ENCODE data around the gene BRAF. TPM values are rescaled to one million over a fixed set of nuclear protein-coding genes. Genes with fewer than 3 reads are reported as not detected.

The BRAF gene
- total RNA-seq, 4 donors from 2014 or later = 35.7 to 60.0 (median 40.7) TPM

- DNase-seq (ENCODE audit: low spot score) (no peak), ATAC-seq (ENCODE audit: low FRiP score) (no peak)
- TF ChIP-seq CTCF (IDR thresholded peaks at IDR 0.05) = no peak
These were observed 57.8 kb downstream of the BRAF start for GRCh38 chr7:140866926-140867325.

GRCh38 chr7:140864732-140865131, 60.0 kb downstream of the BRAF start:
- no peak for TF ChIP-seq CTCF (IDR thresholded peaks at IDR 0.05)
- no peak for DNase-seq (ENCODE audit: low spot score)
- no peak for ATAC-seq (ENCODE audit: low FRiP score)

GRCh38 chr7:140863867-140864266, 60.9 kb downstream of the BRAF start:
- no peak for DNase-seq (ENCODE audit: low spot score)
- ATAC-seq (ENCODE audit: low FRiP score) = no peak
- TF ChIP-seq CTCF (IDR thresholded peaks at IDR 0.05) = no peak

GRCh38 chr7:140863184-140863583, 61.5 kb downstream of the BRAF start:
- no peak for DNase-seq (ENCODE audit: low spot score)
- no peak for ATAC-seq (ENCODE audit: low FRiP score)
- TF ChIP-seq CTCF (IDR thresholded peaks at IDR 0.05) = no peak

- DNase-seq (ENCODE audit: low spot score) (no peak), ATAC-seq (ENCODE audit: low FRiP score) (no peak)
- TF ChIP-seq CTCF (IDR thresholded peaks at IDR 0.05) = no peak
These were observed 67.7 kb downstream of the BRAF start for GRCh38 chr7:140857048-140857447.

GRCh38 chr7:140841166-140841715, 83.5 kb downstream of the BRAF start:
- TF ChIP-seq CTCF (IDR thresholded peaks at IDR 0.05) = no peak
- no peak for DNase-seq (ENCODE audit: low spot score)
- no peak for ATAC-seq (ENCODE audit: low FRiP score)

GRCh38 chr7:140831724-140832123, 93.0 kb downstream of the BRAF start:
- DNase-seq (ENCODE audit: low spot score) (no peak), ATAC-seq (ENCODE audit: low FRiP score) (no peak)

More at GRCh38 chr7:140831724-140832123, 93.0 kb downstream of the BRAF start:
- TF ChIP-seq CTCF (IDR thresholded peaks at IDR 0.05) = no peak
